Measurements from ENCODE around the gene IFNL2.

IFNL2 gene

DNA sequence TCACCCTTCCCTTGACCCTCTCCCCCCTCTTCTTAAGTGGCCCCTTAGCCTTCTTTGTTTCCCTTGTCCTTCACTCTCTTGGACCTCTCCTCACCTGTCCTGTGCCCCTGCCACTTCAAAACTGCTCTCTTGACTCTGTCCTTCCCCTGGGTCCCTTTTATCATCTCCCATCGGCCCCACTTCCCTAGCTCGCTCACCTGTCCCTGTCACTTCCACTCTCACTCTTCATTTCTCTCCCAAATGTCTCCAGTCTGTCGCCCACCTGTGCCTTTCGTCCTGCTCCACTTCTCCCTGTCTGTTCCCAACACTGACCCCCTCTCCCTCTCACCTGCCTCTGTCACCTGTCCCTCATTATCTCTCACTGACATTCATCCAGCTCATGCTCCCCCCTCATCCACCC, 28.7 kb downstream of the IFNL2 start:
- TF ChIP-seq, protein P1, sequence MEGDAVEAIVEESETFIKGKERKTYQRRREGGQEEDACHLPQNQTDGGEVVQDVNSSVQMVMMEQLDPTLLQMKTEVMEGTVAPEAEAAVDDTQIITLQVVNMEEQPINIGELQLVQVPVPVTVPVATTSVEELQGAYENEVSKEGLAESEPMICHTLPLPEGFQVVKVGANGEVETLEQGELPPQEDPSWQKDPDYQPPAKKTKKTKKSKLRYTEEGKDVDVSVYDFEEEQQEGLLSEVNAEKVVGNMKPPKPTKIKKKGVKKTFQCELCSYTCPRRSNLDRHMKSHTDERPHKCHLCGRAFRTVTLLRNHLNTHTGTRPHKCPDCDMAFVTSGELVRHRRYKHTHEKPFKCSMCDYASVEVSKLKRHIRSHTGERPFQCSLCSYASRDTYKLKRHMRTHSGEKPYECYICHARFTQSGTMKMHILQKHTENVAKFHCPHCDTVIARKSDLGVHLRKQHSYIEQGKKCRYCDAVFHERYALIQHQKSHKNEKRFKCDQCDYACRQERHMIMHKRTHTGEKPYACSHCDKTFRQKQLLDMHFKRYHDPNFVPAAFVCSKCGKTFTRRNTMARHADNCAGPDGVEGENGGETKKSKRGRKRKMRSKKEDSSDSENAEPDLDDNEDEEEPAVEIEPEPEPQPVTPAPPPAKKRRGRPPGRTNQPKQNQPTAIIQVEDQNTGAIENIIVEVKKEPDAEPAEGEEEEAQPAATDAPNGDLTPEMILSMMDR (IDR thresholded peaks at IDR 0.05; ENCODE audit: insufficient read depth, low read length, missing control alignments), result no peak
- no peak for DNase-seq (ENCODE audit: low read depth, low spot score)
- CTCF ChIA-PET, result no interaction called here
- H3K4me3 ChIP-seq (ENCODE audit: low read depth, low read length), result no peak overlapping the region
- POLR2A ChIA-PET, result no interaction called here

DNA sequence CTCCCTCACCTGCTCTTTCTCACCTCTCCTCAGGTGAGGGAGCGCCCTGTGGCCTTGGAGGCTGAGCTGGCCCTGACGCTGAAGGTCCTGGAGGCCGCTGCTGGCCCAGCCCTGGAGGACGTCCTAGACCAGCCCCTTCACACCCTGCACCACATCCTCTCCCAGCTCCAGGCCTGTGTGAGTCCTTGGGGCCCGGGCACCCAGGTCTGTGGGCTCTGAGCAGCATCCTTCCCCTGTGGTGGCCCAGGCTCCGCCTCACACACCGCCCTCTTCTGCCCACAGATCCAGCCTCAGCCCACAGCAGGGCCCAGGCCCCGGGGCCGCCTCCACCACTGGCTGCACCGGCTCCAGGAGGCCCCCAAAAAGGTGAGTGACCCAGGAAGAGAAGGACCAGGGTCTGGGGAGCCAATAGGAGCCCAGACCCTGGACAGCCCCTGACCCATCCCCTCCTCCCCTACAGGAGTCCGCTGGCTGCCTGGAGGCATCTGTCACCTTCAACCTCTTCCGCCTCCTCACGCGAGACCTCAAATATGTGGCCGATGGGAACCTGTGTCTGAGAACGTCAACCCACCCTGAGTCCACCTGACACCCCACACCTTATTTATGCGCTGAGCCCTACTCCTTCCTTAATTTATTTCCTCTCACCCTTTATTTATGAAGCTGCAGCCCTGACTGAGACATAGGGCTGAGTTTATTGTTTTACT, 29.9 kb downstream of the IFNL2 start:
- no peak overlapping the region for H3K4me3 ChIP-seq (ENCODE audit: low read depth, low read length)
- TF ChIP-seq, protein P1 (IDR thresholded peaks at IDR 0.05; ENCODE audit: insufficient read depth, low read length, missing control alignments), result no peak
- no peak for DNase-seq (ENCODE audit: low read depth, low spot score)
- ChIA-PET CTCF (no interaction called here), POLR2A (no interaction called here)

DNA sequence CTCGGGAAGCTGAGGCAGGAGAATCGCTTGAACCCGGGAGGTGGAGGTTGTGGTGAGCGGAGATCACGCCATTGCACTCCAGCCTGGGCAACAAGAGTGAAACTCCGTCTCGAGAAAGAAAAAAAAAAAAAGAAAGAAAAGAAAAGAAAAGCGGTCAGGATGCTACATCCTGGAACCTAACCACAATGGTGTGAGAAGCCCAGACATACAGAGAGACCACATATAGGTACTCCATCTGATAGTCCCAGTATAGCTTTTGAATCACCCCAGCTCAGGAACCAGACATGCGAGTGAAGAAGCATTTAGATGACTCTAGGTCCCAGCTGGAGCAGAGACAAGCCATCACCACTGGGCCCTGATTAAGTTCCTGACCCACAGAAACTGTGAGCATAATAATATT, 31.2 kb downstream of the IFNL2 start:
- DNase-seq (ENCODE audit: low read depth, low spot score), result no peak
- ChIA-PET CTCF (no interaction called here), POLR2A (no interaction called here)
- TF ChIP-seq, protein P1 (IDR thresholded peaks at IDR 0.05; ENCODE audit: insufficient read depth, low read length, missing control alignments), result no peak
- no peak overlapping the region for H3K4me3 ChIP-seq (ENCODE audit: low read depth, low read length)

DNA sequence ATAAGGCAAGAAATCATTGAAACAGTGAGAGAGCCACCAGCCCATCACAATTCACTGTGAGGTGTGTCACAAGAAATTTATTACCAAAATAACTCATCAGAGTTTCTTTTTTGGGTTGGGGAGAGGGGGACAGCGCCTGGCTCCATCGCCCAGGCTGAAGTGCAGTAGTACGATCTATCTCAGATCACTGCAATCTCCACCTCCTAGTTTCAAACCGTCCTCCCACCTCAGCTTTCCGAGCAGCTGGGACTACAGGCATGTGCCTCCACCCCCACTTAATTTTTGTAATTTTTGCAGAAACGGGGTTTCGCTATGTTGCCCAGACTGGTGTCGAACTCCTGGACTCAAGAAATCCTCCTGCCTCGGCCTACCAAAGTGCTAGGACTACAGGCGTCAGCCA, 31.6 kb downstream of the IFNL2 start:
- no peak for DNase-seq (ENCODE audit: low read depth, low spot score)
- no peak overlapping the region for H3K4me3 ChIP-seq (ENCODE audit: low read depth, low read length)
- TF ChIP-seq, protein P1 (IDR thresholded peaks at IDR 0.05; ENCODE audit: insufficient read depth, low read length, missing control alignments), result no peak
- CTCF ChIA-PET, result no interaction called here
- POLR2A ChIA-PET, result no interaction called here

DNA sequence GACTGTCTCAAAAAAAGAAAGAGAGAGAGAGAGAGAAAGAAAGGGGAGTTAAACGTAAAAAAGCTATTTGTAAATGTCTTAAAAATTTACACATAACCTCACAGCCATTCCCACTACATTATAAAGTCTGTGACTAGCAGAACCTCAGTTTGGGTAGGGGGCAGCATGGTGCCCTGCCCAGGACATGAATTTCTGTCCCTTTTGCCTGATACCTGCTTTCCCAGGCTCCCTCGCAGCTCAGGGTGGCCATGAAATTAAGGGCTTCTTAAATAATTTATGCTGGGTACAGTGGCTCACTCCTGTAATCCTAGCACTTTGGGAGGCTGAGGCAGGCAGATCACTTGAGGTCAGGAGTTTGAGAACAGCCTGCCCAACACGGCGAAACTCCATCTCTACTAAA, 32.8 kb downstream of the IFNL2 start:
- ChIA-PET POLR2A (no interaction called here), CTCF (no interaction called here)
- H3K4me3 ChIP-seq (ENCODE audit: low read depth, low read length), result no peak overlapping the region
- no peak for DNase-seq (ENCODE audit: low read depth, low spot score)
- TF ChIP-seq, protein P1 (IDR thresholded peaks at IDR 0.05; ENCODE audit: insufficient read depth, low read length, missing control alignments), result no peak

DNA sequence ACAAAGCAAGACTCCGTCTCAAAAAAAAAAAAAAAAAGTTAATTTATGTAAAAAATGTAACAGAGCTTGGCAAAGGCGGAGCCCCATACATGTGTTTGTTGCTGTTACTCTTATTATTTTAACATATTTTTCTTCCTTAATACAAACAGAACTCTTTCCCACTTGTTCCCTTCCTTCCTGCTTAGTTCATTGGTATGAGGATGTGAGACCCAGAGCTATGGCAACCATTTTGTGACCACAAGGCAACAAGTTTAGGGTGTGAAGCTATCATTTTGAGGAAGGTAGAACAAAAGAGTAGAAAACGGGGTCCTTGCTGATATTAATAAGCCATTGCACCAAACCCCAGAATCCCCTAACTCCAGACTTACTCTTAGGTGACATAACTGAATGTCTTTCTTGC, 33.4 kb downstream of the IFNL2 start:
- ChIA-PET POLR2A (no interaction called here), CTCF (no interaction called here)
- no peak overlapping the region for H3K4me3 ChIP-seq (ENCODE audit: low read depth, low read length)
- TF ChIP-seq, protein P1 (IDR thresholded peaks at IDR 0.05; ENCODE audit: insufficient read depth, low read length, missing control alignments), result no peak
- no peak for DNase-seq (ENCODE audit: low read depth, low spot score)
